Stimulated activated naive CD8-positive, alpha-beta T cell treated with anti-CD3 and anti-CD28 coated beads, Interleukin-15, Interleukin-2, amounts not matched to agents 100 U/mL and 50 U/mL, for 24 hours (primary cell): Measurements from ENCODE around the gene CFAP65.

ENCODE experiments used
- ATAC-seq: fragments of 150-1000 bp; cut with Tn5 transposase; one replicate; pipeline ENCODE4 v1.10.0; 2021
- DNase-seq: peaks from one replicate; pipeline ENCODE4 v3.0.0; 2021

Gene CFAP65

DNA sequence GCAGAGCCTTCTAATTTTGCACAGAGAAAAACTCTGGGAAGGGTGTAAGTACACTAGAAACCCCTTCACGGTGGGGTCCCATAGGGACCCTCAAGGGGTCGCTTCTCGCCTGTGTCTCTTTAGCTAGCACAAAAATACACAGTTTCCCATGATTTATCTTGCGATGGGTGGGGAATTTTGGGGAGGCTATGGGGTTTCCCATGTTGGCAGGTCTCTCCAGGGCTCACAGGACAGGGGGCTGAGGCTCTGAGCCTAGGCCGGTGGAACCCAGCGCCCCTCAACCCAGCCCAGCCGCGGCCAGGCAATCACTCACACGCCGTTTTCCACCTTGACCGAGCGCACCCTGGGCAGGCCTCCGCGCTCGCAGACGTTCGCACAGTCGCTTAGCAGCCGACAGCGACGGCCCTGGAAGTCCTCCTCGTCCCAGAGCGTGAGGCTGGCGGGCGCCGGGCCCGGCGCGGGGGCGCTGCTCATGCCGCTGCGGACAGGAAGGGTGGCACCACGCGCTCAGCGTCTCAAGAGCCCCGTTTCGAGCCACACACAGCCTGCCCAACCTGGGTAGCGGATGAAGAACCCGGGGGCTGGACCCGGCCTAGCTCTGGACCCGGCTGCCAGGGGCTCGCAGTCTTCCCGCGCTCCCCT is 48.5 kb downstream of the CFAP65 start:
- ATAC-seq (no peak), DNase-seq (no peak)

DNA sequence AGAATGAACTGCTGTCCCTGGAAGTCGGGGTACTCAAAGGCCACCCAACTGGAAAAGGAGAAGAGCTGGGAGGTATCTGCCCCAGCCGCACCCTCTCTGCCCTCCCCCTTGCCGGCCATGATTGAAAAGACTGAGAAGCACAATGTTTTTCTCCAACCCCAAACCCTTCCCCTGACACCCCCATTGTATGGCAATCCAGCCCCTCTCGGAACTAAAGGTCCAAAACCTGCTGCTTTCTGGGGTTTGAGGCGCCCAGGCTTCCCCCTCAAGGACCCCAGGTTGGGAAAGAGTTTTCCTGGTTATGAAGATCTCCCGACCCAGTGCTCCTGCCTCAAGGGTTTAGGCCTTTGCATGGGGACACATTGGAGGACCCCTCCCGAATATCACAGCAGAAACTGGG is 49.1 kb downstream of the CFAP65 start:
- ATAC-seq (no peak), DNase-seq (no peak)

DNA sequence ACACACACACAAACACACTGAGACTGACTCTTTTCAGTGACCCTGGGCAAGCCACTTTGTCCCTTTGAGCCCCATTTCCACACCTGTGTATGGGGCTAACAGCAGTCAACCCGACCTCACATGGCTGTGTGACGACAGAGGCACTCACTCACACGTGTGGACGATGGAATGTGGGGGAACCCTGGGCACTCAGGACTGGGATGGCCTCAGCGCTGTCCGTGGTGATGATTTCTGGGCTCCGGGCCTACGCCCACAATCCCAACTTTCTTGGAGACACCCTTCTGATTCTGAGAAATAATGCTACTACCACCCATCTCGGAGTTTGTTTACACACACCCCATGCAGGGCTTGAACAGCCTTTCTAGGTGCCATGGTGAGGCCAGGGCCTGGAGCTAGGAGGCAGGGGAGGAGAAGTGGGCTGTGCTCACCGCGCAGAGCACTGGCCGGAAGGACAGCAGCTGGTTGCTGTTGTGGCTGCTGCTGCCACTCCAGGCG is 49.6 kb downstream of the CFAP65 start:
- DNase-seq (no peak), ATAC-seq (no peak)

DNA sequence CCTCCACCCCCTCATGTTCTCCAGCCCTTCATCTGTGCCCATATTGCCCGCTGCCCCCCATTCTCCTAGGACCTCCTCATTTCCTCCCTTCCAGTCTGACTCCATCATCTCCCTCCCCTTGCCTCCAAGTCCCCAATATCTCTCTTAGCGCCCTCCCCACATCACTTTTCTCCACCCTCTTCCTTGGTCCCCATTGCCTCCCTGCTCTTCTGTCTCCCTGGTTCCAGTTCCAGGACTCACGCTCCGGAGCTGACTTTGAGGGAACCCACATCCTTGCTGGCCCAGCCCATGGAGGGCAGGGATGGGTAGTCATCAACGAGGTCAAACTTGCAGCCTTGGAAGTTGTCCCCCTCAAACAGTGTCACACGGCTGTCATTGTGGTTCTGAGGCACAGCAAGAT is 50.7 kb downstream of the CFAP65 start:
- DNase-seq (no peak), ATAC-seq (no peak)

DNA sequence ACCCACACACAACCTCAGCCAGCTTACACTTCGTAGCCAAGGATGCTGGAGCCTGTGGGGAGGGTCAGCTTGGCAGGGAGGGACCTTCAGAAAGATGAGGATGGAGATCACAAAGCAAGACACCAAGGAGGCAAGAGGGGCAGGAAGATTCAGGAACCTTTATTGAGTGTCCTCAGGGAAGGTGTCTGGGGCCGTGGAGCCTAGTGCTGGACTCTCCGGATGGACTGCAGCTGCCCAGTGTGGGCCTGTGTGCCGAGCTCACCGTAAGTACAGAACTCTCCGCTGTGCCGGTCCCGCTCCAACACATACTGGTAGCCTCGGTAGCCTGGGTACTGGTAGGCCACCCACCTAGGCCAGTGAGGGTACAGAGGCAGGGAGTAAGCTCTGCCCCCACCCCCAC is 51.3 kb downstream of the CFAP65 start:
- DNase-seq (no peak), ATAC-seq (no peak)

DNA sequence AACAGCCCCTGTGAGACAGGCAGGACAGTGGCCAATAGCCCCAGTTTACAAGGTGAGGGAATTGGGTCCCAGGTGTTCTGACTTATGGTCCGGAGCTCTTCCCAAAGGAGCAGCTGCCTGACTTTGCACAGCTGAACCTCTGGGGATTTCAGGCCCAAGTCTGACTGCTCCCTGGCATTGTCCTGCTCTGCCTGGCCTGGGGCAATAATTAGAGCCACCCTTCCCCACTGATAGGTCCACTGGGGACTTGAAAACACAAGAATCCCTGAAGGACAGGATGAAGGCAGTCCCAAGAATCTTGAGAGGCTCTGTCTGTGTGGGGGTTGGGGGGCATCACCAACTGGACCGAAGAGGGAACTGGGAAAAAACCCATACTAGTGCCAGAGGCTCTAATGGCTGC is 52.7 kb downstream of the CFAP65 start:
- ATAC-seq, result no peak
- no peak for DNase-seq

DNA sequence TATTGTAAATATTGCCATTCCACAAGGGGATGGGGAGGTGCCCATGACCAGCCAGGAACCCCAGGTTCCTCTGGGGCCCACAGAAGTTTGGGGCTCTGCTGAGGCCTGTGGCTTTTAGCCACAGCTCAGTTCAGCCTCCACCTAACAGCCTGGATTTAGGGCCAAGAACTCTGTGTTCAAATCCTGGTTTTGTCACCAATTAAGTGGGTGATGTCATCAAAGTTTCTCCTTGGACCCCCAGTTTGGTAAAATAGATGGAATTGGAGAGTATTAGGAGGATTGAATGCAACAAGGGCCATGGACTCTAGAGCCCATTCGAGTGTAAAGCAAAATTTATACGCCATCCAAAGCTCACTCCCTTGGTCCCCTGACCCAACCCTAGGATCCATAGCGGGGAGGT is 53.2 kb downstream of the CFAP65 start:
- DNase-seq, result no peak
- ATAC-seq, result no peak

DNA sequence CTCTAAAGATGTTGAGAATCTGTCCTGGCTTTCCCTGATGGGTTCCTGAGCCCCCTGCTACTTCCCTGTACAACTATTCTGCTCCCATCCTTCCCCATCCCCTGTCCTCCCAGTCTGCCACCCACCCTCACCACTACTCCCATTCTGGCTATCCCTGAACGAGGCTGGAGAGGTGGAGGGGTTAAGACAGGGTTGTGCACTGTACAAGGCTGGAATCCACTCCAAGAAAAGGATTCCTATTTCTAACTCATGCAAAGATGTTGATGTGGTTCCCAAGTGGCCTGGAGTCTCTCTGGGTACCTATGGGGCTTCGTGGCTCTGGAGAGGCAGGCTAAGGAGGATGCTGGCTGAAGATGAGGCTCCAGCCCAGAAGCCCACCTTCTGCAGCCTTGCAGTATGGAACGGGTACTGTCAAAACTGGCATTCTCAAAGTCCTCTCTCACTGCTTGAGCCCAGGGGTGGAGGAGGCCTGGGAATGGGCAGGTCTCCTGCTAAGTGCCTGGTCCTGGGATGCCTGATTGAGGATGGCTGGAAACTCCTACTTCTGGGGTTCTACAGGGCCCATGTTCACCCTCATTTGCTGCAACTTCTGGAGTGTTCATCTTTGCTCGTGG is 55.1 kb downstream of the CFAP65 start:
- DNase-seq, result no peak
- ATAC-seq, result no peak

DNA sequence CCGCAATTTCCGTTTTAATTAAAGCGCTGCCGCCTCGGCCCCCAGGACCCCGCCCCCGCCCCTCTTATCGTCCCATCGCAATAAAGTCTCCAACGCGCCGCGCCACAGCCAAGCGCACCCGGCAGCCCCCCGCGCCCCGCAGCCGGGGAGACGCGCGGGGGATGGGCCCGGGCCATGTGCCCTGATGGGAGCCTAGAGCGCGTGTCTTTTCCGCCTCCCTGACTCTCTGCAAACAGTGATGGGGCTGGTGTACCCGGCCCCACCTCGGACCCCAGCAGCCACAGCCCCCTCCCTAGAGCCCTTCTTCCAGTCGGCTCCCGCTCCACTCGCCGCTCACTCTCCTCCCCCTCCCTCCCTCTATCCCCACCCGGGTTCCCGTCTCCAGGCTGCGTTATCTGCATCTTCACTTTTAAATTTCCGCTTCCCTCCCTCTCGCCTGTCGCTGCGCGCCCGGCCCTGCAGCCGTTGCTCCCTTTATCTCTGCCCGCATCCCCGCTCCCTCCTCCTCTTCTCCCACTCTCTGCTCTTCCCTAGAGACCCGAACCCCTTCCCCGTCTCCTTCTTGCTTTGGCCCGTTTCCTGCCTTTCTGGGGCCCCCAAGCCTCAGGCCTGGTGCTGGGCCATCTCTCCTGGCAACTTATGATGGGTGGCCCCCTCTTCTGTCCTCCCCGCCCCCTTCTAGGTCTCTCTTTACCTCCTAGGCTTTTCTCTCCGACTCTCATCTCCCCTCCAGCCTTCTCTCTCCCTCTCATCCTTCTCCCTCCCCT is 55.8 kb downstream of the CFAP65 start:
- ATAC-seq (no peak), DNase-seq (no peak)

DNA sequence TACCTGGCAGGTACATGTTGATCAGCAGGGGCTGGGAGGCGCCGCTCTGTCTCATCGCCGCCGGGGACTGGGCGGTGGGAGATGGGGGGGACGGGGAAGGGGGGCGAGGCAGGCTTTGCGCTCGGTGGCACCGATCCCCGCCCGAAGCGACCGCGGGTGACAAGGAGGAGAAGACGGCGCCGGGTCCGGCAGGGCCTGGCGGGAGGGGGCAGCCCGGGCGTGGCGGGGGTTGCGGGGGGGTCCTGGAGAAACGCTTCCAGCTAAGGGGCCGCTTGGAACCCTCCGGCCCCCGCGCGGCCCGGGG is 56.3 kb downstream of the CFAP65 start, which contains the start of gene FEV:
TSS of gene FEV (minus strand) at position 164 of the 304 bp plus-strand sequence. CDS start at position 55, 109 bp downstream.
- no peak for ATAC-seq
- no peak for DNase-seq

DNA sequence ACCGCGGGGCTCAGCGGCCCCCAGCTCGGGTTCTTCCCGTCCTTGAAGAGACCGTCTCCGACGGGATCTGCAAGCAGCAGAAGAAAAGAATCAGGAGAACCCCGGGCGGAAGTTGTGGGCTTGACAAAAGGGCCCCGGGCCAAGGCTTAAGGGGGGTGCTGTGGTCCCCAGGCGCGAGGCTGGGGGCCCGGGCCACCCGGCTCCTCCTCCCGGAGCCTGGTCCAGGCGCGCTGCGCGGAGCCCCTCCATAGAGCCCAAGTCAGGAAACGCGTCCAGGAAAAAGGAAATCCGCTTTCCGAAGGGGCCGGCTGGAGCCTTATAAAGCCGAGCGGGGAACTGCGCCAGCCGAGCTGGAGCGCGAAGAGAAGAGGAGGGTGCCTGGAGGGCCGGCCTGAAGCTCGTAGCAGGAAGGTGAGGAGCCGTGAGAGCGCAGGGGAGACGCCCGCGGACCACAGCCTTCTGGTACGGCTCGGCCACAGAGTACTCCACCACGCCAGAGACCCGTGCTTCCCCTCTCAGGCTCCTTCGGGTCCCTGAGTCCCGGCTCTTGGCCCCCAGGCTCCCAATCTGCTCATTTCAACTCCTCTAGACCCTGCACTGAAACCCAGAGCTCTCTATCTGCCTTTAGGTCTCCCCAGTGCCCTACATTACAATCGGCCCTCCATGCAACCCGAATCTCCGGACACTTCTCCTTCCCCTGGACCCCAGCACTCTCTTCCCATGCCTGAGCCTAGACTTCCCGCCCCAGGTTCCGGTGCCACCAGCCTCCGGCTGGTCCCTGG is 56.9 kb downstream of the CFAP65 start:
- ATAC-seq, result no peak
- no peak for DNase-seq

DNA sequence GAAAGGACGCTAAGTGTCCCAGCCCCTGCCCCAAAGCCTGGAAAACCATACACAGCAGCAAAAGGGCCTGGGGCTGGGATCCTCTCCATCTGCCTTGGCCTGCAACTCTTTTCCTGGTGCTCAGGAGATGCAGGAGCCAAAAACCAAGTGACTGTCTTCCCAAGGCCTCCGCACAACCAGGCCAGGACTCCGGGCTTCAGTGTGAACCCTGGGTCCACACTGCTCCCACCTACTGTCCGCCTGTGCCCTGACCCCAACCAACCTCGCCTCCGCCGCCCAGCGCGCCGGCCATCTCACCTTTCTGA is 57.4 kb downstream of the CFAP65 start:
- DNase-seq, result no peak
- no peak for ATAC-seq

DNA sequence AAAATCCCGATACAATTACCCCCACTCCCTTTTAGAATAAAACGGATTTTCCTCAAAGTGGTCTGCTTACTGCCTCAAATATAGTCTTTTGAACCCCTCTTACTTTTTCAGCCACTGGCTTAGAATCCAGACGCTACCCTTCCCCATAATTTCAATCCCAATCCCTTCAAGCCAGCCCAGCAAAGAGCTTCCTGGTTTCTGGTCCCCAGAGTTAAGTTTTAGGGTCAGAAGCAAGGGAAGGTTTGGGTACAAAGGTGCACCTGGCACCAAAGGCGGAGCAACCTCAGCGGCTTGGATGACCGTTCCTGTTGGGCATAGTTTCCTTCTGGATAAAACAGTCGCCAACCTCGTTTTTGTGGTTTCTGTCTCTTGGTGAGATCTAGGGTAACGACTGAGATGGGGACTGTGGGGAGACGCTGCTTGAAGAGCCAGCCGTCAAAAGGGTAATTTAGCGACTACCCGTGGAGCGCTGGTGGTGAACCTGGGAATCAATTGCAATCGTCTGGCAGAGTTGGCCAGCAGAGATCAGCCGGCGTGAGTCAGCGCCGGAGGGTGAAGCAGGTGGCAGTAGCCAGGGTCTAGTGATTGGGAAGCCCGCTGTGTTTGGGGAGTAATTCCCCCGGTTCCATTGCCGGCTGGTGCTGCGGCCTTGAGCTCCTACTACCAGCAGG is 57.9 kb downstream of the CFAP65 start:
- DNase-seq (no peak), ATAC-seq (no peak)

DNA sequence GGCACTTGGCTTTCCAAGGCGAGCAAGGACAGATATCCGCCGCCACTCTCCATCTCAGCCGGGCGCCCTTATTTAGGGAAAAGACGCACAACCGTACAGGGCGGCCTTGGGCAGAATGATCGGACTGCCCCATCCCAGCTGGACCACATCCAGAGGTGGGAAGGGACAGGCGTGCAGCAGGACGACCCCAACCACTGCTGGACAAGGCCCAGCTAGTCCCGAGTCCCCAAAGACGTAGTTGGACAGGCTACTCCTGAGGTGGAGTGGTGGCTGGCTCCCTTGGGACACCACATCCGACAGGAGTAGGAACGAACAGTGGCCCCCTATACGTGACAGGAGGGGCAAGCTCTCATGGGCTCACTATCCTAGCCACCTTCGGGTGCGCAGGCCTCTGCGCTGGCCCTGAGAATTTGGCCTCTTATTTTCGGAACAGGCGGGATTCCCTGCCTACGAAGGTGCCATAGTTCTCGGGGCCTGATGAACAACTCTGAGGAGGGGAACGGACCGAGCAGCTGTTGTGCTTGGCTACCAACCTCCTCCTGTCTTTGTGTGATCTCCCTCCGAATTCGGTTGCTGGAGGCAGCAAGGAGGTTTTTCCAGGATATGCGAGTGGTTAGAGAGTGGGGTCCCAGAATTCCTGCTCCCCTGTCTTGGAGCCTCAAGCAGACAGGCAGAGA is 58.6 kb downstream of the CFAP65 start:
- DNase-seq, result no peak

DNA sequence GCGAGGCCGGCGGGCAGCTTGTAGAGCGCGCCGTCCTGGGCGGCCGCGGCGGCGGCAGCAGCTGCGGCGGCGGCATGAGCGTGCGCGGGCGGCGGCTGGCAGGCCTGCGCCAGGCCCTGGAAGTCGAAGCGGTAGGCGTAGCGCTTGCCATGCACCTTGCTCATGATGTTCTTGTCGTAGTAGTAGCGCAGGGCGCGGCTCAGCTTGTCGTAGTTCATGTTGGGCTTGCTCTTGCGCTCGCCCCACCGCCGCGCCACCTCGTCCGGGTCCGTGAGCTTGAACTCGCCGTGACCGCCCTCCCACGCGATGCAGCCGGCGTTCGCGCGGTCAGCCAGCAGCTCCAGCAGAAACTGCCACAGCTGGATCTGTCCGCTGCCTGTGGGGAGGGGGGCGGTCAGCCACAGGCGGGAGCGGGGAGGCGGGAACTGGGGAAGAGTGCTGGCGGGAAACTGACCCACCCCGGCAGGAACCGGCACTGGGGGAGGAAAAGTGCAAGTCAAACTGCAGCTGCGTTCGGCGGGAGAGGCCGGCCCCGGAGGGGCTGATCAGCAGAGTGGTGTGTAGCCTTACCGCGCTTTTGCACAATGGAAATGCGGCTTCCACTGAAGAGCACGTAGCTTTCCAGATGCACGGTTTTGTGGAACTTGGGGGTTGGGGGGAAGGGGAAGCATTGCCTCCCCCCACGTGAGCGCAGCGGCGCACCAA is 59.3 kb downstream of the CFAP65 start:
- no peak for ATAC-seq
- DNase-seq, result peak; percentile 36

More for the DNA sequence above, 58.6 kb downstream of the CFAP65 start:
- ATAC-seq, result no peak

DNA sequence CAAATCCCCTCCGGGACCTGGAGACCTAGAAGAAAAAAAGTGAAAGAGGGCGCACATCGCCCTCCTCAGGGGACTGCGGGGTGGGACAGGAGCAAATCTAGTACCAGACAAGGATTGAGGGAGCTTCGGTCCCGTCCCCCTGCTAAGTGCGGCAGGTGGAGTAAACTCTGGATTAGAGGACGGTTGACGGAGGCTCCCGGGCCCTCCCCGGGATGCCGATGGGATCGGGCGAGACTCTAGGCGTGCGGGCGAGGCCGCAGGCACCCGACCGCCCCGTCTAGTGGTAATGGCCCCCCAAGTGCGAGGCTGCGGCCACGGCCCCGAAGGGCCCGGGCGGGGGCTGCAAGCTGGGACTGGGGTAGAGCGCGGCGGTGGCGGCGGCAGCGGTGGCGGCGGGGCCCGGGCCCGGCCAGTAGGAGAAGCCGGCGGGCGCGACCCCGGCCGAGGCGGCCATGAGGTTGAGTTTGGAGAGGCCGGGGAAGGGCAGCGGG is 59.9 kb downstream of the CFAP65 start:
- no peak for DNase-seq
- no peak for ATAC-seq

DNA sequence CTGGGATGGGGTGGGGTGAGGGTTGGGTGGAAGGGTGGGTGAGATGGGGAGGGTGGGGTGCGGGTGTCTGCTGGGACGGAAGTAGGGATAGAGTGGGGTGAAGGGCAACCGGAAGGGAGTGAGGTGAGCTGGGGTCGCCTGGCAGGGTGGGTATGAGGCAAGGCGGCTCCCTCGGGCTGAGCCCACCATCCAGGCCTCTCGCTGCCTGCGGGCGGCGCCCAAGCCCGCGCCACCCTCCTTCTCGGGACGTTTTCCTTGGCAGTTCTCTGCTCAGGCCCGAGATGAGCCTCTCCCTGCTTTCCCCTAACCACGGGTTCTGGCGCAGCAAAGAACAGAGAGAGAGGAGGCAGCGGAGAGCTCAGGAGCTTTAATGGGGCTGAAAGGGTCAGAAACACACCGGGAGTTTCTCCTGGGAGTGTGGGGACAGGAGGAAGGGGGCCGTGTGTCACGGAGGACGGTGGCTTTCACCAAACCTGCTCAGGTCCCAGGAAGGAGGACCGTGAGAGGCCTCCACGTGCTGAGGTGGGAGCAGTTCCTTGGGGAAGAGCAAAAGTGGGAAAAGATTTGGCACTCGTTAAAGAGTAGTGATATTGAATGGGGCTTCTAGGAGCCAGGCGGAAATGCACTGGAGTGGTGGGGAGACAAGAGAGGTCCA is 60.5 kb downstream of the CFAP65 start:
- DNase-seq, result no peak
- no peak for ATAC-seq

DNA sequence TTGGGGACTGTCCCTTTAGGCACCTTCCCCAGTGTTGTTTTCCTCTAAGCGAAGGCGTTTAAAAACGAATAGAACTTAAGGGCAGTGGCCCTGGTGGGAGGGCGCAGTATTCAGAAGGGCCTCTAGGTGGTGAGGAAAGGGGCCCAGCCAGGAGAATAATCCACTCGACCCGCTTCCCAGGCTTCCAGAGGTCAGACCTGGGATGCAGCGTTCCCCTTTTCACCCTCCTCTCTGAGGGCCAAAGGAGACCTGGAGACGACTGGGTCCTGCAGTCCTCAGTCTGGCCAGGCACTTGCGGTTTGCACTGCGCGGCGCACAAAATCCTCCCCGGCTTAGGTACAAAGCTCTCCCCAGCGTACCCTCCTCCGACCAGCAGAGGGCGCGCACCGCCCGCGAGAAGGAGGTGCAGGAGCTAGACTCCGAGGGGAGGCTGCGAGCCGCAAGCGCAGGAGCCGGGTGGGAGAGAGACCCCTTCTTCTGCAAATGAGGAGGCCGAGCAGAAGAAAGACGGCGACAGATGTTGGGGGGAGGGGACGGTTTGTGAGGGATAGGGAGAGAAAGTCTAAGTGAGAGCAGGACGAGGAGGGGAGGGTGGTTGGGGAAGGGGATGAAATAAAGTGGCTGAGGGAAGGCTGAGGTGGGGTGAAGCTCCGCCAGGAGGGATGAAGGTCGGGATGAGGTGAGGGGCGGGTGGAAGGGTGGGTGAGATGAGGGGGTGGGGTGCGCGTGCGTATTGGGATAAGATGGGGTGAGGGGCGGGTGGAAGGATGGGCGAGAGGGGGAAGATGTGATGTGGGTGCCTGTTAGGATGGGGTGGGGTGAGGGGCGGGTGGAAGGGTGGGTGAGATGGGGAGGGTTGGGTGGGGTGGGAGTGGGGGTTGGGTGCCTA is 61.2 kb downstream of the CFAP65 start:
- DNase-seq (peak; percentile 91), ATAC-seq (peak; percentile 82)

DNA sequence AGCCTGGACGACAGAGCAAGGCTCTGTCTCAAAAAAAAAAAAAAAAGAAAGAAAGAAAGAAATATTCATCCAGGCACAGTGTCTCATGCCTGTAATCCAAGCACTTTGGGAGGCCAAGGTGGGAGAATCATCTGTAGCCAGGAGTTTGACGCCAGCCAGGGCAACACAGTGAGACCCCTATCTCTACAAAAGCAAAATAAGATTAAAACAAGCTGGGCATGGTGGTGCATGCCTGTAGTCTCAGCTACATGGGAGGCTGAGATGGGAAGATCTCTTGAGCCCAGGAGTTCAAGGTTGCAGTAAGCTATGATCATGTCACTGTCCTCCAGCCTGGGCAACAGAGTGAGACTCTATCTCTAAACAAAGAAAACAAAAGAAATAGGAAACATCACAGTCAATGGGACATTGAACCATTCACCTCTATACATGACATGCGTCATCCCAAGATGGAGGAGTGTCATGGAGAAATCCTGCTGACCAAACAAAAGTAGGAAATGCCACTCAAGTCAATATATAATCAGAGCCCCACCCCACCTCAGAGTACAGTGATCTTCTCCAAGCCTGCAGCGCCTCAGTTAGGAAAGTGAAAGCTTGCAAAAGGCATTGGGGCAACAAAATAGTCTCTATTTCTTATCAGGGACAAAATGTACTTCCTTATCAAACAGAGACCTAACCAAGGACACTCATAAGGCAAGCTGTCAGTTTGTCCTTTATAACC is 66.1 kb downstream of the CFAP65 start:
- DNase-seq (no peak), ATAC-seq (no peak)
